GM11168 (cell line): ENCODE data around the gene CYLD.

Experiments
- in situ Hi-C: fragments of 300-500 bp; cut with MboI; formaldehyde crosslinking; loops from one replicate; pipeline ENCODE4 v1.12.0; 2022; ENCODE audit warnings: low sequenced_read_pairs; ENCODE audit not compliant: unreplicated experiment

Gene CYLD

DNA sequence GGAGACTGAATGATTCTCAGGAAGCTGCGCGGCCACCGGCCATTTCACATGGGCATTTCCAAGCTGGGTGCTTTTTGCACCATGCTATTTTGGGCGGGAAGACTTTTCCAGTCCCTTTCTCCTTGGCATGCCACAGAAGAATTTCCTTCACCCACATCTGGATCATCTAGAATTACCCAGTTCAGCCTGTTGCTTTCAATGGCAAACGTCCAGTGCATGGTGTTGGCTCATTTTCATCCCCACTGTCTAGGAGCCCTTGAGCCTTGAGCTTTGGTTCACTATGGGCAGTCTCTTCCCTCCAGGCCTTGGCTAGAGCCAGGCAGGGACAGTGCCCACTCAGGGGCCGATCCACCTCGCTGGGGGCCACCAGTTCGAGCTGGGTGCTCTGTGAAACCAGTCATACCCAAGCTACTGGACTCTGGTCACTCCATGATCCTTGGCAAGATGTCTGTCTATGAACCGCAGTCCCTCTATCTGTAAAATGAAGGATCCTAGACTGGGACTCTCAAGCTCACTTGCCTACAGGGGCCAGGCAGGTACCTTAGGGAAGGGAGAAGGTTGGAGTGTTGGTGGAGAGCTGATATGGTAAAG, 71.1 kb downstream of the CYLD start:
- in situ Hi-C loops, result no loop called here

DNA sequence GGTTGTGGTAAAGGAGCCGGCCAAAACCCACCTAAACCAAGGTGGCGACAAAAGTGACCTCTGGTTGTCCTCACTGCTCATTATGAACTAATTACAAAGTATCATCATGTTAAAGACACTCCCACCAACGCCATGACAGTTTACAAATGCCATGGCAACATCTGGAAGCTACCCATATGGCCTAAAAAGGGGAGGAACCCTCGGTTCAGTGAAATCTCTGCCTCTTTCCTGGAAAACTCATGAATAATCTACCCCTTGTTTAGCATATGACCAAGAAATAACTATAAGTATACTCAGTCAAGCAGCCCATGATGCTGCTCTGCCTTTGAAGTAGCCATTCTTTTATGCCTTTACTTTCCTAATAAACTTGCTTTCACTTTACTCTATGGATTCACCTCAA, 72.2 kb downstream of the CYLD start:
- in situ Hi-C loops, result no loop called here

DNA sequence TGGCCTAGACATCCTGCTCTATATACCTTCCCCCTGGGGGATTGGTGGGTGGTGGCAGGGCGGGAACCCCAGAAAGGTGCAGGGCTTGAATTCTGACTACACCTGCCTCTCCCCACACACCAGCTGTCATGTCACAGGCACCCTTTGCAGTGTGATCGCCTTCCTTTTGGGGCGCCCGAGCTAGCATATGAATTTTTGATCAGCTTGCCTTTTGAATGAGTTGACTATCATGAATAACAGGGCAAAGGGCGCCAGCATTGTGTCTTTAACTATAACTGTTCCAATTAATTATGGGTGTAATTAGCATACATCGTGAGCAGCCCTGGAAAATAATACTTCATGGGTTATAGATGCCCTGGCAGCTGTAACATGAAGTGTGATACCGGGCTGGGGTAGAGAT, 72.7 kb downstream of the CYLD start:
- in situ Hi-C loops, result no loop called here

DNA sequence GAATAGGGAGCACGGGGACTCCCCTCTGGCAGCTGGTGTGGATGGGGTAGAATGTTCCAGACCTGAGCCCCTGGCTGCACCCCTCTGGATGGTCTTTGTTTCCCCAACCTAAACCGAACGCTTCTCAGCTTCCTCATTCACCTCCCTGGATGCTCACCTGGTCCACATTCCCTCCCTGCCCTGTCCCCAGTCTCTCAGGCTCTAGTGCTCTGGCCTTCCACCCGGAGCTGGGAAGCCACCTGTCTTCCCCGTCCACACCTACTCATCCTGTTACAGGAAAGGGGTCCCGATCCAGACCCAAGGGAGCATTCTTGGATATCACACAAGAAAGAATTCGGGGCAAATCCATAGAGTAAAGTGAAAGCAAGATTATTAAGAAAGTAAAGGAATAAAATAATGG, 73.5 kb downstream of the CYLD start:
- in situ Hi-C loops, result no loop called here

DNA sequence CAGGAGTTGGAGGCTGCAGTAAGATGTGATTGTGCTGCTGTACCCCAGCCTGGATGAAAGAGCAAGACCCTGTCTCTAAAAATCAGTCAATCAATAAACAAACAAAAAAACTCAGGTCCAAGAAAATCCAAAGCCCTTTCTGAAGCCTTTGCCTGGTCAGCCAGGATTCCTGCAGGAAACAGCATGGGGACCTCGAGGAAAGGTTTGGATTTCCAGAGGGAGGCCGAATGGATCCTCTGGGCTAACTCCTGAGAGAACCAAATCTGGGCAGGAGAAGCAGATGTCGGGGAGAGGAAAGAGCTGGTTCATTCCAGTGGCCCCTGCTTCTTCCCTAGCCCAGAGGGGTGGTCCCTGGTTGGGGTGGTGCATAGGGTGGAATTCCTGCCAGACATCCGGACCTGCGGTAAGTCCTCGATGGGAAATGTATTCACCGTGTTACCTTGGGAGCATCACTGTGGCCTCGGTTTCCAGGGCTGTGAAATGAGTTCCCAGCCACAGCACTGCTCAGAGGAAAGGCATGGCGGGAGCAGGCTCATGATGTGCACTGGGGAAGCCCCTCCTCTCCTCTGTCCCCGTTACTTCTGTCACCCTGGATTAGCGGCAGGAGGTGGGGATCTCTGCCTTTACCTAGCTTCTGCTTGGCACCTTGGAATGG, 75.1 kb downstream of the CYLD start:
- in situ Hi-C loops, result no loop called here

DNA sequence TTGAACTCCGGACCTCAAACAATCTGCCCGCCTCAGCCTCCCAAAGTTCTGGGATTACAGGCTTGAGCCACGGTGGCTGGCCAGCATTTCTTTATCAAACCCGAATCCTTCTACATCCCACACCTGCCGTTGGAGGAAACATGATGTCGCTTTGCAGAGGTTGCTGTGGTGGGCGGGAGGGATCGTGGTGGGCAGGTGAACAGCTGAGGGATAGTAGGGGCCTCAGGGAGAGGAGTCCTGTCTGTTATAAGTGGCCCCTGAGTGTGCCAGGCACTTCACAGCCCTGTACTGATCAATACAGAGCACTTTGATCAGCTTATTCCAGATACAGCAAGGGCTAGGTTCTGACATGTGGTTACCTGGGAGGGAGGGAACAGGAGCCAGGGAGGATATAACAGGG, 76.5 kb downstream of the CYLD start:
- in situ Hi-C loops, result no loop called here

DNA sequence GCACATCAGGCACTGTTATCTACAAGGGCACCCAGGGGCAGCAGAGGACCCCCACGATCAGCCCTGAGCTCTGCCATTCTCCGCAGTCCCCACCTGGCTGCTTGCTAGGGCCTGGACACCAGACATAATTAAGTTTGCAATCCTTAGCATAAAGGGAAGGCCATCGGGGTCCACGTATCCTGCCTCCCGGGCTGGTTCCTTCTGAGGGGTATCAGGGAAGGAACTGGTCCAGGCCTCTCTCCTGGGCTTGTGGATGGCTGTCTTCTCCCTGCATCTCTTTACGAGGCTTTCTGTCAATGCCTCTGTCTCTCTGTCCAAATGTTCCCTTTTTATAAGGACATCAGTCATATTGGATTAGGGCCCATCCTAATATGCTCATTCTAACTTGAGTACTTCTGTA, 77.8 kb downstream of the CYLD start:
- in situ Hi-C loops, result no loop called here

DNA sequence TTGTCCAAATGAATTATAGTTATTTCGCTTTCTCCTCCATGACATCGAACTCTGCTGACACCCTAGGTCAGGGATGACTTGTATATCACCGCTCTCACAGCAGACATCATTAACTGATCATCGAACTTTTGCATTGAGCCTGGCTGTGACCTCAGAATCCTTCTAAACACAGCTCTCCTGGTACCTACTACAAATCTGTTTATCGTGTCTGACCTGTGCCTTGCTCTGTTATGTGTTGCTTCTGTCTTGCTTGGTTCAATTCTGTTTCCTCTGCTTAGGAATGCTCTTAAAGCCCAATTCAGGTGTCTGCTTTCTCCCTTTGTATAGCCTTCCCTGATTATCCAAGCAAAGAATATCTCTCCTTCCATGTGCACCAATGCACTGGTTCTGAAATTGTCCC, 78.3 kb downstream of the CYLD start:
- in situ Hi-C loops, result no loop called here

DNA sequence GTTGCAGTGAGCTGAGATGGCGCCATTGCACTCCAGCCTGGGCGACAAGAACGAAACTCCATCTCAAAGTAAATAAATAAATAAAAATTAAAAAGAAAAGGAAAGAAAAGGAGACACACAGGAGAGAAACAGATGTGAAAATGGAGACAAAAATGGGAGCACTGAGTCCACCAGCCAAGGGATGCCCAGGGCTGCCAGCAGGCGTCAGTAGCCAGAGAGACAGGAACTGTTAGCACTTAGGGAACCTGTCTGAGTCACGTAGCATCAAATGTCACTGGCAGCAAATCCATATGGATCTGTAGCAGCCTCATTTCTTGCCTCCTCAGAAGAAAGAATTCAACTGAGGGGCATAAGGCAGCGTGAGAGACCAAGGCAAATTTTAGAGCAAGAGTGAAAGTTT, 79.7 kb downstream of the CYLD start:
- in situ Hi-C loops, result no loop called here

DNA sequence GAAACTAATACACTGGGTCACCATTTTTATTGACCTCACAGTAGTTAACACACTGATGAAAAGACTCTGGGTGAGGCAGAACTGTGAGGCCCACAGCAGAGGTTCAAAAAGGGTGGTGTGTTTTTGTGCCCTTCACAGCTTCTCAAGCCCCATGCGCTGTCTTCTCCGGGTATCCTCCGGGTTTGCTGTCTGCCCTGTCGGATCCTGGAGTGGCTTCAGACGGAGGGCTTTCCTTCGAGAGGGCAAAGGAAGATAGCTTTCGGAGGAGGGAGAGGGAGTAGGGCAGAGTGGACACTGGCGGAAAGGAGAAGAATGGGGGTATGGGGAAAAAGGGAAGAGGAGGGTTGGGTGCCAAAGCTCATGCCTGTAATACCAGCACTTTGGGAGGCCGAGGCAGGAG, 80.8 kb downstream of the CYLD start:
- in situ Hi-C loops, result no loop called here

DNA sequence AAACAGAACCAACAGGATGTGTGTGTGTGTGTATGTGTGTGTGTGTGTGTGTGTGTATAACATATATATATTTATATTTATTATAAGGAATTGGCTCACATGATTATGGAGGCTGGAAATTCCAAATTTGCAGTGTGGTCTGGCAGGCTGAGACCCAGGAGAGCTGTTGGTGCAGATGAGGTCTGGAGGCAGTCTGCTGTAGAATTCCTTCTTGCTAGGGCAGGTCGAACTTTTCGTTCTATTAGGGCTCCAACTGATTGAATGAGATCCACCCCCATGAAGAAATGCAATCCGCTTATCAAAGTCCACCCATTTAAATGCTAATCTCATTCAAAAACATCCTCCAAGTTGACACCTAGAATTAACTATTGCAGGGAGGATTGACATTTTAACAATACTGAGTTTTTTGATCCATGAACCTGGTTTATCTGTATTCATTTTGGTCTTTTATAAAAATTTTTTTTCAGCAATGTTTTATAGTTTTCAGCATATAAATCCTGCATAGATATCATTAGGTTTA, 85.0 kb downstream of the CYLD start:
- in situ Hi-C loops, result no loop called here

DNA sequence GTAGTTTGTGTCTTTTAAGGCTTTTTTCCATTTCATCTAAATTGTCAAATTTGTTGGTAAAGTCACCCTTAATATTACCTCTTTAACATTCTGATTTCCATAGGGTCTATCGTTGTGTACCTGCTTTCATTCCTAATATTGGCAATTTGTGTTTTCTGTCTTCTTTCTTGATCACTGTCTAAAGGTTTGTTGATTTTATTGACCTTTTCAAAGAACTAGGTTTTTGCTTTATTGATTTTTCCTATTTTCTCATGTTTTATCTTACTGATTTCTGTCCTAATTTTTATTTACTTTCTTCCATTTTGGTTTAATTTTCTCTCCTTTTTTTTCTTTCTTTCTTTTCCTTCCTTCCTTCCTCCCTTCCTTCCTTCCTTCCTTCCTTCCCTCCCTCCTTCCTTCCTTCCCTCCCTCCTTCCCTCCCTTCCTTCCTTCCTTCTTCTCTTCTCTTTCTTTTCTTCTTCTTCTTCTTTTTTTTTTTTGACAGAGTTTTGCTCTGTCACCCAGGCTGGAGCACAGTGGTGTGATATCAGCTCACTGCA, 86.3 kb downstream of the CYLD start:
- in situ Hi-C loops, result no loop called here

DNA sequence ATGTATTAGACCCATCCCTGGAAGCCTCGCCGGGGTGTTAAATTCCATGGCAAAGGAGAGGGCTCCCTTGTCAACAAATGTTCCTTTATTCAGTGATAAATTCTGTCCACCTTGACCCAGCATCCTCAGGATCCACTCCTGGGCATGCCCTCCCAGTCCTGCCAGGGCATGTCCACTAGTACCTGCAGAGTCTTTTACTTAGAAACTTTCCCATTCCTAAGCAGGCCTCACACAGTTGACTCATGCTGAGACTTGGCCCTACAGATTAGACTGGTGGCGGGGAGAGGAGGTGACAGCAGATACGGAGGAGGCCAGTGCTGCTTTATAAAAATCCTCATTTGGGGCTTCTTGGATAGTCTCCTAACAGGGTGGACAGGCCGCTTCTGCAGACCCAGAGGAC, 88.8 kb downstream of the CYLD start:
- in situ Hi-C loops, result no loop called here

DNA sequence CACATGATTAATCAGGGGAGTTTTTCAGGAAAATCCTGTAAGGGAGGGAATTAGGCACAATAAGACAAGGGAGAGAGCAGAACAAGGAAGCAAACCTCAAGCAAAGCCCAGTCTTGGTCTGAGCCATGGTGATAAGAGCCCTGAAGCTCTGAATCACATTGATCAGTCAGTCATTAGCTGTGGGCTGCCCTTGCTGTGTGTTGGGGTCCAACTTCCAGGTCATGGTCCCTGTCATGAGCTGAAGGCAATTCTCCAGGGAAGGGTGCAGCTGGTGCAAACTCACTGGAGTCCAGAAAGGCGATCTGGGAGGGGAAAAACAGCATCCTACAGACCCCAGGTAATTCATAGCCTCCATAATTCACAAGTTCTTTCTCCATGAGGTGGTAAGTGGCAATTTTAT, 89.9 kb downstream of the CYLD start:
- in situ Hi-C loops, result no loop called here

DNA sequence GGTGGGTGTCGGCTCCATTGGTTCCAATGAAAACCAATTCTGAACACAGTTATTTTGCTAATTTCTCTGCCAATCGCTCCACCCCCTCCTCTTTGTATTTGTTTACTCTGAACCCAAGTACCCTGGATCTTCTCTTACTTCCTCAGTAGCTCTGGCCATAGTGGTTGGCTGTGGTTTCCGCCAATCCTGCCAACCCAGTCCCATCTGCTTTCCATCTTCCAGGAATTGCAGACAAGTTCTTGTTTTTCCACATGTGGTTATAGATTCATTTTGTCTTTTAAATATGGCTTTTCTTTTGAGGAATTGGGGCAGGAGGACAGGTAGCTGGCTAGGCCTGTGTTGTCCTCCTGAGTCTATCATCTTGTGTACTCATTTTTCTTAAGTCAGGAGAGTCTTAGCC, 92.0 kb downstream of the CYLD start:
- in situ Hi-C loops, result no loop called here

DNA sequence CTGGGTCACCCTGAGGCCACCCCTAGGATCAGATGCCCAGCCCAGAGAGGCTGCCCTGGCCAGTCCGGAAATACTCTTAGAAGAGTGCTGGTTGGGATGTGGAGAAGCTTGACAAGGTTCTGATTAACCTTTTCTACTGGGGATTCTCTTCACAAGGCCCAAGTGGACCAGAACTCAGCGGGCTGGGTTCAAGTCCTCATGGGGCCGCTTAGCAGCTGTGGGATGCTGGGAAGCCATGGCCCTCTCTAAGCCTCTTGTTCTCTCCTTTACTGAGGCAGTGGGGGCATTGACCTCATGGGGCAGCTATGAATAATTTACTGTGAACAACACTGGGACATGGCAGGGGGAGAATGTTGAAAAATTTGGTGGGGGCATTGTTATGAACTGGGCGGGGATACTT, 92.8 kb downstream of the CYLD start:
- in situ Hi-C loops, result no loop called here

DNA sequence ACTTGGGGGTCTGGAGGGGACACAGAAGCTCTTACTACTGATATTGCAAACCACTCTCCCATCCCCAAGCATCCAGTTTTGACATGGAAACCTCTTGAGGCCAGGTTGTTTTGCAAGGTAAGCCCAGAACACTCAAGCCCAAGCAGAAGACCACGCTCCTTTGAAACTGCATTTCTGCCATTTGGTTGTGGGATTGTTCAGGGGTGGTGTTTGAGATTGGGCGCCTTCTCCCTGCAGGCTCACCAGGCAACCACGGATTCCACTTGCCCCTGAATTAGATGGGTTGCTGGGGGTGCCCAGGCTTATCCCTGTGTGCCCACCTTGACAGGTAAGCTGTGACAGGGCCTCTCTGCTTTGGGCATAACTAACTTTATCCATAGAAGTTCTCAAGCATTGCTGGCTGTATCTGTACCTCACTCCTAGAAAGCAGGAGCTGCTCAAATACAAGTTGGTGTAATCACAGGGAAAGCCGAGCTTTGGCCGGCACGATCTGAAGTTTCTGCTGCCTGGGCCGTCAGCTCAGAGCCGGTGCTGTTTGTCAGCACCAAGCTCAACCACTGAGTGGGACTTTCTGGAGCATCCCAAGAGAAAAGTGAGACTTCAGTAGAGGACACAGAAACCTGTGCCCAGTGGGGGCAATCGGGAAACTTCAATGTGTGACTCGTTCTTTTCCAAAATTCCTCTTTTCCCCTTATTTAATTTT, 93.6 kb downstream of the CYLD start:
- in situ Hi-C loops, result no loop called here

DNA sequence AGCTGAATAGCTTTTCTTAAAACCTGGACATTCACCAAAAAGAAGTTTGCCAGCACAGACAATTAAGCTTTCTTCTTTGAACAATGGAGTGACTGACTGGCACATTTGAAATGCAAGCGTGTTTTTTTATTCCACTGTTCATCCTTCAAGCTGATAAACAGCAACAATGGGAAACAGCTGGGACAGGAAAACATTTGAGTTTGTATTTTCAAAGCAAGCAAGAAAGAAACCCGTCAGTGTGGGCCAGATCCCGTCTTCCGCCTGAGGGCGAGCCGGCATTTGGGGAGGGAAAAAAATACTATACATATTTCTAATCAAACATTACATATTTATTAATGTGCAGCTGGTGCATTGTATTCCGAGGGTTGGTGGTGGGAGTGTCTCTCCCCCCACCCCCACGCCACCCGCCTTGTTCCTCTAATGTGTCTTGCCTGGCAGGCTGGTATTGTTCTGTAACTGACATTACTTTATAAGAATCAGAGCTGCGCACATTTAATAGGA, 94.3 kb downstream of the CYLD start:
- in situ Hi-C loops, result no loop called here

DNA sequence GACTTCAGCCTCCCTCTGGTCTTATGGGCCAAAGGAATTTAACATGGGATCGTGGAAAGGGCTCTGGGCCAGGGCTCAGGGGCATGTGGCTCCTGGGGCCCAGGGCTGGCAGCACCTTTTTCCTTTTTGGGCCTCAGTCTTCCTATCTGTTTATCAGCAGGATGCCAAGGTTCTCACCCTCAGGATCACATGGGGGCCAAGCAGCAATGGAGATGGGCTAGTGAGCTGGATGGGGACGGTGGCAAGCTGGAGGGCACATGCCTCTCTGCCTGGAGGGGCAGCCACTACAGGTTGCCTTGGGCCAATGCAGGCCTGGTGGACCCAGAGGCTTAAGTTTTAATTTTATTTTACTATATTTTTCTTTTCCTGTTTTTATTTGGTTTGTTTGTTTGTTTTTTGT, 95.4 kb downstream of the CYLD start:
- in situ Hi-C loops, result no loop called here

DNA sequence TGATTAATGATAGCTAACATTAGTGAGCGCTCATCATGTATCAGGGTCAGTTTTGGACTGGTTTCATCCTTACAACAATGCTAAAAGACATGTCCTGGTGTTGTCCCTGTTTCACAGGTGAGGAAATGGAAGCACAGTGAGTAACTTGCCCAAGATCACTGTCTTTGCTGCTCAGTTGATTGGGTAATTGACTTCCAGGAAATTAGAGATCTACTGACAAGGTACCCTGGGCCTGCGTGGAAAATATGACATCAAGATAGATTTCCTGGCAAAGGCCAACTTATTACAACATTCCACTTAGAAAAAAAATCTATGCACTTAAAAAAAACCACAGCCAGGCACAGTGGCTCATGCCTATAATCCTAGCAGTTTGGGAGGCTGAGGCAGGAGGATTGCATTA, 96.3 kb downstream of the CYLD start:
- in situ Hi-C loops, result no loop called here

DNA sequence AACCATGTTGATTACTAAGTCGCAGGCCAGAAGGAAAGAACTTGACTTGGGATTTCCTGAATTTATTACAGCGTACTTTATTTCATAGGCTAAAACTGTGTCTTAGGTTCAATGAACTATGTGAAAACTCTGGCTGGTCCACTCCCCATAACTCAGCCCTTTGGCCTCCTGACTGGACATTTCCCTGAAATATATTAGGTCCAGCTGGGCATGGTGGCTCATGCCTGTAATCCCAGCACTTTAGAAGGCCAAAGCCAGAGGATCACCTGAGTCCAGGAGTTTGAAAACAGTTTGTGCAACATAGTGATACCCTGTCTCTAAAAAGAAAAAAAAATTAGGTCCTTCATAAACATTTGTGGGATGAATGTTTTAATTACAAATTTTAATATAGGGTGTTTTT, 97.0 kb downstream of the CYLD start:
- in situ Hi-C loops, result no loop called here
